Keratinocyte (primary cell): ENCODE measurements around the gene ZNF460. TPM values are rescaled to one million over a fixed set of nuclear protein-coding genes. Genes with fewer than 3 reads are reported as not detected.

Experiments used
- DNase-seq: peaks from one replicate; pipeline ENCODE4 v3.0.0-alpha.2; 2011; ENCODE audit warnings: low read depth, missing footprints, low spot score
- FAIRE-seq: peaks from 2 replicates; lab custom pipeline; 2011; peaks lifted over from hg19 to GRCh38; lab: Jason Lieb, UNC
- H2AFZ ChIP-seq: 2 replicates; pipeline ENCODE4 v1.6.0; 2012; ENCODE audit warnings: low read length, control low read depth, inconsistent platforms; ENCODE audit not compliant: control insufficient read depth
- H3K27ac ChIP-seq: 2 replicates; pipeline ENCODE4 v1.5.1; 2011; ENCODE audit warnings: low read length; ENCODE audit not compliant: control insufficient read depth, insufficient read depth
- H3K27me3 ChIP-seq: 3 replicates; pipeline ENCODE4 v1.6.0; 2011; ENCODE audit warnings: low read length; ENCODE audit not compliant: control insufficient read depth, insufficient read depth; ENCODE audit errors: extremely low read depth
- H3K36me3 ChIP-seq, 2 experiments: 2 replicates in 1 of 2; 3 replicates in 1 of 2; pipeline ENCODE4 v1.5.1; 2011; ENCODE audit warnings: low read length in 2 of 2, mild to moderate bottlenecking in 1 of 2; ENCODE audit not compliant: control insufficient read depth in 2 of 2, insufficient read depth in 2 of 2; ENCODE audit errors: extremely low read depth in 1 of 2
- H3K4me1 ChIP-seq: 3 replicates; pipeline ENCODE4 v1.5.1; 2011; ENCODE audit warnings: low read length; ENCODE audit not compliant: control insufficient read depth, insufficient read depth; ENCODE audit errors: extremely low read depth
- H3K4me2 ChIP-seq: 3 replicates; pipeline ENCODE4 v1.6.0; 2011; ENCODE audit warnings: low read depth, low read length; ENCODE audit not compliant: control insufficient read depth, insufficient read depth; ENCODE audit errors: extremely low read depth
- H3K4me3 ChIP-seq, 3 experiments: fragments of 200-600 bp in 1 of 3; sonication (generic) in 1 of 3; 2 replicates in 2 of 3; 3 replicates in 1 of 3; pipeline ENCODE4 v1.5.1; 2011 to 2016; ENCODE audit warnings: low read length in 3 of 3, mild to moderate bottlenecking in 3 of 3, control low read depth in 2 of 3, inconsistent platforms in 1 of 3, low read depth in 1 of 3, mixed read lengths in 1 of 3, mixed run types in 1 of 3, moderate library complexity in 1 of 3; ENCODE audit not compliant: control insufficient read depth in 2 of 3, insufficient read depth in 2 of 3; ENCODE audit errors: extremely low read depth in 1 of 3
- H3K79me2 ChIP-seq: 2 replicates; pipeline ENCODE4 v1.6.0; 2012; ENCODE audit warnings: low read length; ENCODE audit not compliant: control insufficient read depth, insufficient read depth
- H3K9ac ChIP-seq: 3 replicates; pipeline ENCODE4 v1.6.0; 2011; ENCODE audit warnings: low read length; ENCODE audit not compliant: control insufficient read depth, insufficient read depth; ENCODE audit errors: extremely low read depth
- H3K9me1 ChIP-seq: 3 replicates; pipeline ENCODE4 v1.6.0; 2011; ENCODE audit warnings: low read length; ENCODE audit not compliant: control insufficient read depth, insufficient read depth; ENCODE audit errors: extremely low read depth
- H3K9me3 ChIP-seq: 2 replicates; pipeline ENCODE4 v1.5.1; 2012; ENCODE audit warnings: low read depth, low read length; ENCODE audit not compliant: control insufficient read depth
- H4K20me1 ChIP-seq: 3 replicates; pipeline ENCODE4 v1.6.0; 2011; ENCODE audit warnings: low read length; ENCODE audit not compliant: control insufficient read depth, insufficient read depth; ENCODE audit errors: extremely low read depth
- CTCF ChIP-seq, 3 experiments: IDR thresholded peaks in 1 of 3; conservative IDR thresholded peaks in 1 of 3; optimal IDR thresholded peaks in 1 of 3; 2 replicates in 2 of 3; 3 replicates in 1 of 3; pipeline versions ENCODE3 to v1.5.1; 2011; ENCODE audit warnings: low read length in 3 of 3, mild to moderate bottlenecking in 3 of 3, moderate library complexity in 2 of 3, control low read depth in 1 of 3, inconsistent platforms in 1 of 3; ENCODE audit not compliant: insufficient read depth in 2 of 3; ENCODE audit errors: extremely low read depth in 1 of 3
- EZH2 ChIP-seq: IDR thresholded peaks from one replicate; pipeline ENCODE4 v1.6.1; 2012; ENCODE audit warnings: inconsistent platforms, mild to moderate bottlenecking, low read length, moderate library complexity
- dilution Hi-C: fragments of 300-500 bp; cut with MboI; formaldehyde crosslinking; loops from one replicate; pipeline ENCODE4 v1.7.0; 2020; ENCODE audit warnings: low sequenced_read_pairs; ENCODE audit not compliant: extremely low pct_ligation_motif_present
- polyA plus RNA-seq, 5 experiments: library from polyadenylated mRNA; depleted of rRNA in 3 of 5; stranded (reverse) in 3 of 5; stranded (forward) in 1 of 5; unstranded in 1 of 5; fragments of >200 nt; gene quantifications; 1 replicate in 1 of 5; 2 replicates in 3 of 5; 3 replicates in 1 of 5; pipeline versions ENCODE4 v1.2.1 to v1.2.3, GENCODE V29; 2011 to 2012; ENCODE audit warnings: missing spikeins in 2 of 5, low read depth in 1 of 5, low replicate concordance in 1 of 5

ZNF460 gene
- polyA plus RNA-seq, 1 donor (not counting 4 experiments of a cell fraction or from before 2014, with no cell fraction given), result 10.3 TPM

DNA sequence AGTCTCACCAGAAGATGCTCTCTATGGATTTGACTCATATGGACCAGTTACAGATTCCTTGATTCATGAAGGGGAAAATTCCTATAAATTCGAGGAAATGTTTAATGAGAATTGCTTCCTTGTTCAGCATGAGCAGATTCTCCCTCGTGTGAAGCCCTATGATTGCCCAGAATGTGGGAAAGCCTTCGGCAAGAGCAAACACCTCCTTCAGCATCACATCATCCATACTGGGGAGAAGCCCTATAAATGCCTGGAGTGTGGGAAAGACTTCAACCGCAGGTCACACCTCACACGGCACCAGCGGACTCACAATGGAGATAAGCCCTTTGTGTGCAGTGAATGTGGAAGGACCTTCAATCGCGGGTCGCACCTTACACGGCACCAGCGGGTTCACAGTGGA is 10.7 kb downstream of the ZNF460 start:
- peaks cover 2% of the 10 kb centered on the region for H3K9me1 ChIP-seq
- H3K27me3 ChIP-seq, result no peaks in the 10 kb centered on the region
- H2AFZ ChIP-seq, result no peak overlapping the region
- dilution Hi-C loops, result no loop called here
- no peak for TF ChIP-seq CTCF (optimal IDR thresholded peaks at IDR 0.05 in 1 of 3, IDR thresholded peaks at IDR 0.05 in 1 of 3, conservative IDR thresholded peaks at IDR 0.05 in 1 of 3; ENCODE audit: extremely low read depth in 1 of 3, insufficient read depth in 2 of 3, low read length in 3 of 3)
- TF ChIP-seq EZH2, result no peak
- FAIRE-seq (no peak), DNase-seq (no peak)
- H3K4me1 ChIP-seq, result no peaks in the 10 kb centered on the region
- no peak overlapping the region for H3K27ac ChIP-seq
- no peak overlapping the region for H3K4me3 ChIP-seq
- H3K9ac ChIP-seq, result no peak overlapping the region
- H3K36me3 ChIP-seq, result peaks cover 35 to 62% of the 10 kb centered on the region in 2 experiments
- H3K4me2 ChIP-seq, result no peak overlapping the region
- no peaks in the 10 kb centered on the region for H3K9me3 ChIP-seq
- H3K79me2 ChIP-seq, result peaks cover 97% of the 10 kb centered on the region
- H4K20me1 ChIP-seq, result peaks cover 6% of the 10 kb centered on the region

GRCh38 chr19:57292547-57292946 is 12.3 kb downstream of the ZNF460 start:
- dilution Hi-C loops, result no loop called here
- Histone ChIP-seq H3K4me3 (no peak overlapping the region), H4K20me1 (peaks cover 5% of the 10 kb centered on the region), H3K79me2 (peaks cover 94% of the 10 kb centered on the region), H3K4me1 (no peaks in the 10 kb centered on the region), H3K4me2 (no peak overlapping the region), H3K36me3 (peaks cover 27 to 49% of the 10 kb centered on the region in 2 experiments), H3K9me1 (peaks cover 1% of the 10 kb centered on the region), H2AFZ (no peak overlapping the region), H3K27me3 (no peaks in the 10 kb centered on the region), H3K27ac (no peak overlapping the region), H3K9ac (no peak overlapping the region), H3K9me3 (no peaks in the 10 kb centered on the region)
- no peak for FAIRE-seq
- no peak for DNase-seq
- TF ChIP-seq EZH2, result no peak
- no peak for TF ChIP-seq CTCF (optimal IDR thresholded peaks at IDR 0.05 in 1 of 3, IDR thresholded peaks at IDR 0.05 in 1 of 3, conservative IDR thresholded peaks at IDR 0.05 in 1 of 3; ENCODE audit: extremely low read depth in 1 of 3, insufficient read depth in 2 of 3, low read length in 3 of 3)
